Neural cell (in vitro differentiated cells): ENCODE data around the gene ZC3H14.

Experiments used
- EP300 ChIP-seq: fragments of 450-650 bp; conservative IDR thresholded peaks from 2 replicates; pipeline ENCODE4 v1.6.1; 2014; ENCODE audit warnings: antibody characterized with exemption, mild to moderate bottlenecking, moderate library complexity; ENCODE audit not compliant: poor library complexity, severe bottlenecking
- EZH2 ChIP-seq: fragments of 200-600, 300-800 bp; shearing (Covaris generic), sonication (generic); IDR thresholded peaks from 2 replicates; pipeline ENCODE4 v1.6.1; 2014; ENCODE audit warnings: antibody characterized with exemption, low read length, borderline replicate concordance, mild to moderate bottlenecking; ENCODE audit not compliant: insufficient read depth, poor library complexity, severe bottlenecking
- MXI1 ChIP-seq: fragments of 450-650 bp; conservative IDR thresholded peaks from 2 replicates; pipeline ENCODE4 v1.6.1; 2014; ENCODE audit warnings: antibody characterized with exemption, mild to moderate bottlenecking; ENCODE audit not compliant: poor library complexity, severe bottlenecking
- POLR2AphosphoS5 ChIP-seq: IDR thresholded peaks from 2 replicates; pipeline ENCODE4 v1.6.1; 2012
- RAD21 ChIP-seq: fragments of 450-650 bp; conservative IDR thresholded peaks from 2 replicates; pipeline ENCODE4 v1.6.1; 2014; ENCODE audit warnings: antibody characterized with exemption, mild to moderate bottlenecking, moderate library complexity
- SMC3 ChIP-seq: fragments of 450-650 bp; conservative IDR thresholded peaks from 2 replicates; pipeline ENCODE4 v1.6.1; 2014; ENCODE audit warnings: antibody characterized with exemption, mild to moderate bottlenecking, moderate library complexity; ENCODE audit not compliant: poor library complexity
- TAF1 ChIP-seq: IDR thresholded peaks from 2 replicates; pipeline ENCODE4 v1.6.1; 2012; ENCODE audit warnings: low read depth
- TF ChIP-seq, protein P1 (sequence below): fragments of 450-650 bp; IDR thresholded peaks from 2 replicates; pipeline ENCODE4 v1.5.1; 2014; ENCODE audit warnings: antibody characterized with exemption, mild to moderate bottlenecking, moderate library complexity; ENCODE audit not compliant: poor library complexity, severe bottlenecking
- TF ChIP-seq, protein P2 (sequence below): IDR thresholded peaks from 2 replicates; pipeline ENCODE4 v1.6.1; 2012; ENCODE audit warnings: borderline replicate concordance

DNA sequence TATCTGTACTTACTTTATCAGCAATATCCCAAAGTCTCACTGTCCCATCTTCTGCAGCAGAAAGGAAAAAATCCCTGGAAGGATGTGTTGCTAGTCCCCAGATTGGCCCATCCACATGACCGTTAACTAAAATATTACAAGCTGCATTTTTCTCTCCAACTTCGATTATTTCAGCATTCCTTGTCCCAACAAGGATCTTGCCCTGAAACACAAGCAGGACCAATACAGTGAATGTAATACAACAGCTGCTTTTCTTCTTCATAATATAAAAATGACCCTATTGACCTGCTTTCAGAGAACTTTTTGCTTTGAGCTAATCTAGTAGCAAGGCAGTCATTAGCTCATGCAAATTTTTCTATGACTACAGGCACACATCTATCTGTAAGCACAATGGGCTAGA lies 58.3 kb downstream of the ZC3H14 start:
- TF ChIP-seq POLR2AphosphoS5 (no peak), EZH2 (no peak), EP300 (no peak), TAF1 (no peak), RAD21 (no peak), MXI1 (no peak), SMC3 (no peak)
- TF ChIP-seq, protein P1, sequence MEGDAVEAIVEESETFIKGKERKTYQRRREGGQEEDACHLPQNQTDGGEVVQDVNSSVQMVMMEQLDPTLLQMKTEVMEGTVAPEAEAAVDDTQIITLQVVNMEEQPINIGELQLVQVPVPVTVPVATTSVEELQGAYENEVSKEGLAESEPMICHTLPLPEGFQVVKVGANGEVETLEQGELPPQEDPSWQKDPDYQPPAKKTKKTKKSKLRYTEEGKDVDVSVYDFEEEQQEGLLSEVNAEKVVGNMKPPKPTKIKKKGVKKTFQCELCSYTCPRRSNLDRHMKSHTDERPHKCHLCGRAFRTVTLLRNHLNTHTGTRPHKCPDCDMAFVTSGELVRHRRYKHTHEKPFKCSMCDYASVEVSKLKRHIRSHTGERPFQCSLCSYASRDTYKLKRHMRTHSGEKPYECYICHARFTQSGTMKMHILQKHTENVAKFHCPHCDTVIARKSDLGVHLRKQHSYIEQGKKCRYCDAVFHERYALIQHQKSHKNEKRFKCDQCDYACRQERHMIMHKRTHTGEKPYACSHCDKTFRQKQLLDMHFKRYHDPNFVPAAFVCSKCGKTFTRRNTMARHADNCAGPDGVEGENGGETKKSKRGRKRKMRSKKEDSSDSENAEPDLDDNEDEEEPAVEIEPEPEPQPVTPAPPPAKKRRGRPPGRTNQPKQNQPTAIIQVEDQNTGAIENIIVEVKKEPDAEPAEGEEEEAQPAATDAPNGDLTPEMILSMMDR: no peak
- TF ChIP-seq, protein P2, sequence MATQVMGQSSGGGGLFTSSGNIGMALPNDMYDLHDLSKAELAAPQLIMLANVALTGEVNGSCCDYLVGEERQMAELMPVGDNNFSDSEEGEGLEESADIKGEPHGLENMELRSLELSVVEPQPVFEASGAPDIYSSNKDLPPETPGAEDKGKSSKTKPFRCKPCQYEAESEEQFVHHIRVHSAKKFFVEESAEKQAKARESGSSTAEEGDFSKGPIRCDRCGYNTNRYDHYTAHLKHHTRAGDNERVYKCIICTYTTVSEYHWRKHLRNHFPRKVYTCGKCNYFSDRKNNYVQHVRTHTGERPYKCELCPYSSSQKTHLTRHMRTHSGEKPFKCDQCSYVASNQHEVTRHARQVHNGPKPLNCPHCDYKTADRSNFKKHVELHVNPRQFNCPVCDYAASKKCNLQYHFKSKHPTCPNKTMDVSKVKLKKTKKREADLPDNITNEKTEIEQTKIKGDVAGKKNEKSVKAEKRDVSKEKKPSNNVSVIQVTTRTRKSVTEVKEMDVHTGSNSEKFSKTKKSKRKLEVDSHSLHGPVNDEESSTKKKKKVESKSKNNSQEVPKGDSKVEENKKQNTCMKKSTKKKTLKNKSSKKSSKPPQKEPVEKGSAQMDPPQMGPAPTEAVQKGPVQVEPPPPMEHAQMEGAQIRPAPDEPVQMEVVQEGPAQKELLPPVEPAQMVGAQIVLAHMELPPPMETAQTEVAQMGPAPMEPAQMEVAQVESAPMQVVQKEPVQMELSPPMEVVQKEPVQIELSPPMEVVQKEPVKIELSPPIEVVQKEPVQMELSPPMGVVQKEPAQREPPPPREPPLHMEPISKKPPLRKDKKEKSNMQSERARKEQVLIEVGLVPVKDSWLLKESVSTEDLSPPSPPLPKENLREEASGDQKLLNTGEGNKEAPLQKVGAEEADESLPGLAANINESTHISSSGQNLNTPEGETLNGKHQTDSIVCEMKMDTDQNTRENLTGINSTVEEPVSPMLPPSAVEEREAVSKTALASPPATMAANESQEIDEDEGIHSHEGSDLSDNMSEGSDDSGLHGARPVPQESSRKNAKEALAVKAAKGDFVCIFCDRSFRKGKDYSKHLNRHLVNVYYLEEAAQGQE: no peak
